Thyroid gland (tissue), 4 donors: ENCODE results near the gene SCAF8.

ENCODE experiments used
- CTCF ChIP-seq, 6 experiments: fragments of 200-600 bp in 3 of 6; fragments of 450-650 bp in 3 of 6; sonication (generic) in 3 of 6; IDR thresholded peaks; one replicate each; pipeline ENCODE4 v1.5.1; 2016 to 2019; ENCODE audit warnings: antibody characterized with exemption in 6 of 6, mild to moderate bottlenecking in 2 of 6, inconsistent platforms in 1 of 6, moderate library complexity in 1 of 6
- POLR2A ChIP-seq, 2 donors: fragments of 450-650 bp; IDR thresholded peaks; one replicate each; pipeline ENCODE4 v1.6.1; 2017; ENCODE audit warnings: antibody characterized with exemption in 2 of 2, mild to moderate bottlenecking in 2 of 2, moderate library complexity in 1 of 2

GRCh38 chr6:154792325-154792724 lies 59.1 kb downstream of the SCAF8 start:
- TF ChIP-seq CTCF (IDR thresholded peaks at IDR 0.05) = no peak
- no peak for TF ChIP-seq POLR2A (IDR thresholded peaks at IDR 0.05)
